H1 (cell line): Measurements from ENCODE around the gene ARID5B.

ENCODE experiments used
- CTCF ChIP-seq, 3 experiments: IDR thresholded peaks; 1 replicate in 2 of 3; 2 replicates in 1 of 3; pipeline versions ENCODE4 v1.5.1 to v1.6.1; 2011; ENCODE audit warnings: low read length in 3 of 3, mild to moderate bottlenecking in 3 of 3, inconsistent platforms in 2 of 3, low read depth in 1 of 3, moderate library complexity in 1 of 3; ENCODE audit not compliant: insufficient read depth in 1 of 3; ENCODE audit errors: control extremely low read depth in 1 of 3
- POLR2AphosphoS5 ChIP-seq: IDR thresholded peaks from 2 replicates; pipeline ENCODE4 v1.6.1; 2011; ENCODE audit warnings: low read depth, low read length
- RAD21 ChIP-seq, 2 experiments: IDR thresholded peaks in 1 of 2; conservative IDR thresholded peaks in 1 of 2; 2 replicates each; pipeline ENCODE4 v1.6.1; 2011; ENCODE audit warnings: low read depth in 2 of 2, low read length in 2 of 2, improper control_type of control experiment in 1 of 2, inconsistent platforms in 1 of 2, mild to moderate bottlenecking in 1 of 2, moderate library complexity in 1 of 2

GRCh38 chr10:62008196-62008595 is 106.7 kb downstream of the ARID5B start:
- no peak for TF ChIP-seq POLR2AphosphoS5
- TF ChIP-seq CTCF (IDR thresholded peaks at IDR 0.05; ENCODE audit: control extremely low read depth in 1 of 3, insufficient read depth in 1 of 3, low read depth in 1 of 3, low read length in 3 of 3) = no peak
- no peak for TF ChIP-seq RAD21 (IDR thresholded peaks at IDR 0.05 in 1 of 2, conservative IDR thresholded peaks at IDR 0.05 in 1 of 2; ENCODE audit: low read depth in 2 of 2, low read length in 2 of 2)
